GM19238 (cell line): ENCODE measurements around the gene INIP.

Experiments used
- DNase-seq: peaks from one replicate; pipeline ENCODE4 v3.0.0; 2011; ENCODE audit warnings: low spot score; ENCODE audit not compliant: insufficient read length

The INIP gene

GRCh38 chr9:112717661-112718331 lies at the start of gene INIP:
Gene INIP, minus strand, starts transcription at chr9:112718117. Its CDS starts 1,632 bp downstream, at chr9:112716485.
- DNase-seq, result peak; percentile 86

- DNase-seq, result no peak
These were observed 47.4 kb upstream of the INIP start for GRCh38 chr9:112765281-112765680.

- DNase-seq, result no peak
These were observed 46.9 kb upstream of the INIP start for GRCh38 chr9:112764837-112765236.

GRCh38 chr9:112764344-112764743 lies 46.4 kb upstream of the INIP start:
- no peak for DNase-seq

- DNase-seq, result no peak
These were observed 45.0 kb upstream of the INIP start for GRCh38 chr9:112762726-112763518.

- no peak for DNase-seq
These were observed 44.2 kb upstream of the INIP start for GRCh38 chr9:112761912-112762655.

GRCh38 chr9:112760821-112761220 lies 42.9 kb upstream of the INIP start:
- DNase-seq, result no peak

GRCh38 chr9:112757940-112758339 lies 40.0 kb upstream of the INIP start:
- no peak for DNase-seq

GRCh38 chr9:112757282-112757883 lies 39.5 kb upstream of the INIP start:
- DNase-seq, result no peak

GRCh38 chr9:112755675-112756074 lies 37.8 kb upstream of the INIP start:
- DNase-seq, result no peak

- no peak for DNase-seq
These were observed 37.1 kb upstream of the INIP start for GRCh38 chr9:112755016-112755427.

- DNase-seq, result peak; percentile 16
These were observed 36.7 kb upstream of the INIP start for GRCh38 chr9:112754578-112754977.

GRCh38 chr9:112753725-112754124 lies 35.8 kb upstream of the INIP start:
- DNase-seq, result no peak

GRCh38 chr9:112752334-112753125 lies 34.6 kb upstream of the INIP start:
- DNase-seq, result no peak

- DNase-seq, result peak; percentile 58
These were observed 33.3 kb upstream of the INIP start for GRCh38 chr9:112751056-112751795.

- DNase-seq, result no peak
These were observed 32.8 kb upstream of the INIP start for GRCh38 chr9:112750764-112751055.

- peak; percentile 82 for DNase-seq
These were observed 32.3 kb upstream of the INIP start, which contains the start of gene SNX30 for GRCh38 chr9:112750016-112750763. Gene SNX30, plus strand, starts transcription at chr9:112750760. Its CDS starts 242 bp downstream, at chr9:112751002.

GRCh38 chr9:112747094-112747493 lies 29.2 kb upstream of the INIP start:
- DNase-seq, result no peak

GRCh38 chr9:112744177-112744576 lies 26.3 kb upstream of the INIP start:
- no peak for DNase-seq
